K562 (cell line): ENCODE measurements around the gene VPS9D1. TPM values are rescaled to one million over a fixed set of nuclear protein-coding genes. Genes with fewer than 3 reads are reported as not detected.

ENCODE experiments used
- CC2D1A ChIP-seq: fragments of 450-650 bp; IDR thresholded peaks from 2 replicates; pipeline ENCODE4 v1.6.1; 2017; ENCODE audit warnings: mild to moderate bottlenecking
- DMBX1 ChIP-seq: fragments of 250-450 bp; sonication (Bioruptor Pico); IDR thresholded peaks from 2 replicates; pipeline ENCODE4 v1.8.0; 2022; ENCODE audit warnings: inconsistent platforms, mild to moderate bottlenecking, moderate library complexity, borderline replicate concordance
- ELF4 ChIP-seq: fragments of 450-650 bp; formaldehyde crosslinking; IDR thresholded peaks from 2 replicates; pipeline ENCODE4 v1.4.0; 2022; ENCODE audit warnings: missing genetic modification characterization
- ETS2 ChIP-seq: IDR thresholded peaks from 2 replicates; pipeline ENCODE4 v1.6.1; 2016; ENCODE audit warnings: borderline replicate concordance, missing genetic modification characterization, mild to moderate bottlenecking, moderate library complexity, missing compliant biosample characterization; ENCODE audit not compliant: poor library complexity, severe bottlenecking
- EWSR1 ChIP-seq: fragments of 450-650 bp; IDR thresholded peaks from 2 replicates; pipeline ENCODE4 v1.6.1; 2018; ENCODE audit warnings: borderline replicate concordance, mild to moderate bottlenecking, low read depth, moderate library complexity; ENCODE audit not compliant: partially characterized antibody
- FIP1L1 ChIP-seq: fragments of 200-400 bp; formaldehyde crosslinking; IDR thresholded peaks from 2 replicates; pipeline ENCODE4 v1.6.1; 2018; ENCODE audit warnings: mild to moderate bottlenecking, low read depth, low read length; ENCODE audit not compliant: poor library complexity, severe bottlenecking
- FOXA1 ChIP-seq: fragments of 450-650 bp; IDR thresholded peaks from 2 replicates; pipeline ENCODE4 v1.6.1; 2016; ENCODE audit warnings: mild to moderate bottlenecking, borderline replicate concordance
- FOXP4 ChIP-seq: sonication (generic); formaldehyde crosslinking; IDR thresholded peaks from 2 replicates; pipeline ENCODE4 v1.8.0; 2022; ENCODE audit warnings: mild to moderate bottlenecking, missing genetic modification reagents, borderline replicate concordance
- FUS ChIP-seq: fragments of 200-400 bp; formaldehyde crosslinking; optimal IDR thresholded peaks from 2 replicates; pipeline ENCODE3; 2017; ENCODE audit warnings: low read depth, low read length
- GABPB1 ChIP-seq: sonication (generic); formaldehyde crosslinking; IDR thresholded peaks from 2 replicates; pipeline ENCODE4 v1.8.0; 2022; ENCODE audit warnings: mild to moderate bottlenecking, missing genetic modification reagents
- KDM5B ChIP-seq: fragments of 200-600 bp; sonication (generic); IDR thresholded peaks from 2 replicates; pipeline ENCODE4 v1.6.1; 2012; ENCODE audit warnings: low read depth, mild to moderate bottlenecking, moderate library complexity, low read length, control low read depth, inconsistent platforms; ENCODE audit not compliant: insufficient replicate concordance
- KLF13 ChIP-seq: fragments of 450-650 bp; IDR thresholded peaks from 2 replicates; pipeline ENCODE4 v1.6.1; 2016; ENCODE audit warnings: missing genetic modification characterization, low read depth, mild to moderate bottlenecking, missing compliant biosample characterization, moderate library complexity, borderline replicate concordance
- MCM7 ChIP-seq, 2 experiments: fragments of 450-650 bp; IDR thresholded peaks; 2 replicates each; pipeline ENCODE4 v1.6.1; 2016 to 2018
- MNT ChIP-seq, 2 experiments: fragments of 450-650 bp; conservative IDR thresholded peaks; 2 replicates each; pipeline ENCODE4 v1.6.1; 2017; ENCODE audit warnings: mild to moderate bottlenecking in 2 of 2, moderate library complexity in 2 of 2
- NR4A1 ChIP-seq, 2 experiments: fragments of 250-450 bp in 1 of 2; fragments of 450-650 bp in 1 of 2; sonication (Bioruptor Pico) in 1 of 2; IDR thresholded peaks; 2 replicates each; pipeline versions ENCODE4 v1.4.0 to v1.6.1; 2016 to 2020; ENCODE audit warnings: mild to moderate bottlenecking in 2 of 2, missing compliant biosample characterization in 1 of 2, missing genetic modification characterization in 1 of 2, moderate library complexity in 1 of 2
- SMAD4 ChIP-seq: fragments of 250-450 bp; sonication (Bioruptor Pico); conservative IDR thresholded peaks from 2 replicates; pipeline ENCODE4 v1.8.0; 2021; ENCODE audit warnings: inconsistent platforms, mild to moderate bottlenecking, moderate library complexity
- TBL1XR1 ChIP-seq, 2 experiments: IDR thresholded peaks; 2 replicates each; pipeline ENCODE4 v1.6.1; 2012; ENCODE audit warnings: improper control_type of control experiment in 2 of 2, low read length in 2 of 2, mild to moderate bottlenecking in 1 of 2
- TEAD4 ChIP-seq, 2 experiments: sonication (generic) in 1 of 2; formaldehyde crosslinking in 1 of 2; IDR thresholded peaks; 2 replicates each; pipeline versions ENCODE4 v1.6.1 to v1.8.0; 2012 to 2022; ENCODE audit warnings: borderline replicate concordance in 1 of 2, inconsistent platforms in 1 of 2, low read length in 1 of 2, mild to moderate bottlenecking in 1 of 2, missing genetic modification reagents in 1 of 2
- TGIF2 ChIP-seq: sonication (generic); formaldehyde crosslinking; IDR thresholded peaks from 2 replicates; pipeline ENCODE4 v1.8.1; 2022; ENCODE audit warnings: mild to moderate bottlenecking, missing genetic modification reagents, moderate library complexity
- VEZF1 ChIP-seq: fragments of 200-800 bp; sonication (Bioruptor generic); IDR thresholded peaks from 2 replicates; pipeline ENCODE4 v1.6.1; 2017; ENCODE audit warnings: missing genetic modification characterization, missing compliant biosample characterization
- ZNF143 ChIP-seq: sonication (generic); formaldehyde crosslinking; IDR thresholded peaks from 2 replicates; pipeline ENCODE4 v1.9.0; 2022; ENCODE audit warnings: mild to moderate bottlenecking, missing genetic modification reagents
- polyA plus RNA-seq, 8 experiments: library from polyadenylated mRNA; depleted of rRNA in 4 of 8; stranded (reverse) in 5 of 8; unstranded in 3 of 8; fragments of >200 nt; fragmentation: Nextera tagmentation in 2 of 8; fragmentation: Illumina TruSeq in 1 of 8; extraction: Ambion mirVana in 2 of 8; extraction: Trizol in 1 of 8; gene quantifications; 2 replicates each; pipeline versions ENCODE4 v1.2.1 to v1.2.3, GENCODE V29; 2011 to 2014; ENCODE audit warnings: inconsistent platforms in 1 of 8, missing spikeins in 1 of 8
- total RNA-seq, 7 experiments: library from RNA; depleted of rRNA in 6 of 7; stranded (reverse); fragments of >200 nt in 6 of 7; fragmentation: Illumina TruSeq in 2 of 7; extraction: Trizol in 2 of 7; gene quantifications; 2 replicates each; pipeline versions ENCODE4 v1.2.1 to v1.2.3, GENCODE V29; 2011 to 2021; ENCODE audit warnings: low replicate concordance in 1 of 7

The VPS9D1 gene
- total and polyA plus RNA-seq, 9 of the 15 experiments (the other 6 are each of a cell fraction or from before 2014, with no cell fraction given) = 0.33 to 3.1 (median 1.1) TPM

- TF ChIP-seq ZNF143 (no peak), FIP1L1 (peak; percentile 93), VEZF1 (CRISPR knock-in tag) (peak; percentile 96), ETS2 (tag) (no peak), FOXA1 (no peak), KDM5B (peak; percentile 72), CC2D1A (no peak), KLF13 (tag) (peak; percentile 82; the same call in 1 of the 2 replicates), FOXP4 (CRISPR knock-in tag) (peak; percentile 48; the same call in 1 of the 2 replicates), NR4A1 (CRISPR knock-in tag; IDR thresholded peaks at IDR 0.05) (no peak), NR4A1 (tag; IDR thresholded peaks at IDR 0.05) (peak; percentile 64; the same call in 1 of the 2 replicates), EWSR1 (no peak), TEAD4 (IDR thresholded peaks at IDR 0.05; ENCODE audit: low read length) (0 out of 2 replicates have a peak, but pooled peaks have one; percentile 20), TEAD4 (CRISPR knock-in tag; IDR thresholded peaks at IDR 0.05; ENCODE audit: borderline replicate concordance) (no peak), TGIF2 (CRISPR knock-in tag) (no peak), MCM7 (IDR thresholded peaks at IDR 0.05) (no peak), ELF4 (0 out of 2 replicates have a peak, but pooled peaks have one; percentile 24), DMBX1 (peak; percentile 66; the same call in 1 of the 2 replicates), TBL1XR1 (IDR thresholded peaks at IDR 0.05; ENCODE audit: low read length in 2 of 2) (peak in 1 of 2 experiments; percentile 16; a peak in 1 of 4 replicates), MNT (conservative IDR thresholded peaks at IDR 0.05) (peak; percentile 71 to 90), FUS (peak; percentile 99), GABPB1 (CRISPR knock-in tag) (peak; percentile 96), SMAD4 (peak; percentile 86)
Measured at GRCh38 chr16:89720813-89721545, at the start of gene VPS9D1, which contains the start of gene ZNF276 (continued).
